HCT116 (cell line): ENCODE measurements around the gene EPHB4. TPM values are rescaled to one million over a fixed set of nuclear protein-coding genes. Genes with fewer than 3 reads are reported as not detected.
A peak's percentile ranks its signal among the peaks of the same experiment; 100 is the strongest.

Experiments used
- ATAC-seq: fragments of 200-7000 bp; cut with Tn5 transposase; 2 replicates; pipeline ENCODE4 v1.9.1; 2020; ENCODE audit warnings: mild to moderate bottlenecking, moderate library complexity
- BruUV-seq: library from RNA; stranded (reverse); fragments of 400-500 nt; replicated peaks from 2 replicates; lab custom pipeline; 2021; lab: Mats Ljungman, UMichigan
- CTCF ChIA-PET: fragments of 300-600 bp; sonication (Branson Sonifier 250); formaldehyde crosslinking; loops from one replicate; lab custom pipeline; 2021; ENCODE audit warnings: antibody characterized with exemption; lab: Charles Lee
- POLR2A ChIA-PET: fragments of 300-600, 350-600 bp; sonication (Branson Sonifier 250); formaldehyde crosslinking; loops from one replicate; lab custom pipeline; 2021; ENCODE audit warnings: antibody characterized with exemption; lab: Charles Lee
- RAD21 ChIA-PET, 2 experiments: fragments of 300-600 bp; sonication (Branson Sonifier 250); formaldehyde crosslinking; loops; one replicate each; lab custom pipeline; 2023; ENCODE audit warnings: low total read pairs in 2 of 2; ENCODE audit not compliant: uncharacterized antibody in 2 of 2, unreplicated experiment in 2 of 2, low non-redundant PET in 1 of 2; lab: Charles Lee
- DNase-seq: peaks from one replicate; pipeline ENCODE4 v3.0.0-alpha.2; 2010; ENCODE audit warnings: low read depth, low spot score
- H2AFZ ChIP-seq: fragments of 200-600 bp; shearing (Covaris generic), sonication (generic); 2 replicates; pipeline ENCODE4 v1.6.1; 2017; ENCODE audit warnings: low read depth, mixed run types, mixed read lengths, antibody characterized with exemption, low read length; ENCODE audit not compliant: poor library complexity, severe bottlenecking
- H3K27ac ChIP-seq: 2 replicates; pipeline ENCODE4 v1.5.1; 2012; ENCODE audit warnings: low read depth, low read length
- H3K27me3 ChIP-seq: fragments of 200-600 bp; sonication (generic); 2 replicates; pipeline ENCODE4 v1.6.1; 2016; ENCODE audit warnings: mixed run types, low read length, mixed read lengths; ENCODE audit not compliant: insufficient read depth
- H3K36me3 ChIP-seq, 2 experiments: fragments of 200-500 bp in 1 of 2; fragments of 200-600 bp in 1 of 2; sonication (Bioruptor generic) in 1 of 2; sonication (generic) in 1 of 2; 2 replicates each; pipeline versions ENCODE4 v1.5.1 to v1.6.1; 2014 to 2016; ENCODE audit warnings: low read length in 2 of 2, inconsistent platforms in 1 of 2, mixed read lengths in 1 of 2, mixed run types in 1 of 2; ENCODE audit not compliant: insufficient read depth in 2 of 2, control insufficient read depth in 1 of 2
- H3K4me1 ChIP-seq, 2 experiments: fragments of 200-600 bp in 1 of 2; sonication (generic) in 1 of 2; 2 replicates each; pipeline versions ENCODE4 v1.5.1 to v1.6.1; 2012 to 2017; ENCODE audit warnings: low read length in 2 of 2, inconsistent platforms in 1 of 2, mild to moderate bottlenecking in 1 of 2, mixed read lengths in 1 of 2, mixed run types in 1 of 2, moderate library complexity in 1 of 2; ENCODE audit not compliant: insufficient read depth in 2 of 2, control insufficient read depth in 1 of 2
- H3K4me2 ChIP-seq: fragments of 200-600 bp; sonication (generic); 2 replicates; pipeline ENCODE4 v1.6.1; 2017; ENCODE audit warnings: mixed run types, low read length, mixed read lengths
- H3K4me3 ChIP-seq, 2 experiments: fragments of 200-600 bp in 1 of 2; sonication (generic) in 1 of 2; replicated peaks in 1 of 2; 2 replicates each; pipeline ENCODE4 v1.5.1; 2011 to 2016; ENCODE audit warnings: low read length in 2 of 2, control low read depth in 1 of 2, low read depth in 1 of 2, mild to moderate bottlenecking in 1 of 2, mixed read lengths in 1 of 2, mixed run types in 1 of 2
- H3K79me2 ChIP-seq: fragments of 200-600 bp; sonication (generic); 2 replicates; pipeline ENCODE4 v1.6.1; 2017; ENCODE audit warnings: mild to moderate bottlenecking, mixed run types, low read length, moderate library complexity, mixed read lengths; ENCODE audit not compliant: insufficient read depth
- H3K9ac ChIP-seq: fragments of 200-600 bp; sonication (generic); 2 replicates; pipeline ENCODE4 v1.6.1; 2016; ENCODE audit warnings: low read length, mixed read lengths
- H3K9me2 ChIP-seq: fragments of 200-600 bp; sonication (generic), shearing (Covaris generic); 2 replicates; pipeline ENCODE4 v1.6.1; 2017; ENCODE audit warnings: mixed run types, mild to moderate bottlenecking, moderate library complexity; ENCODE audit not compliant: insufficient read depth
- H3K9me3 ChIP-seq, 2 experiments: fragments of 200-500 bp in 1 of 2; fragments of 200-600 bp in 1 of 2; sonication (Bioruptor generic) in 1 of 2; sonication (generic) in 1 of 2; 2 replicates each; pipeline ENCODE4 v1.6.1; 2014 to 2017; ENCODE audit warnings: low read length in 2 of 2, mixed read lengths in 2 of 2, inconsistent platforms in 1 of 2, low read depth in 1 of 2, mild to moderate bottlenecking in 1 of 2, mixed run types in 1 of 2, moderate library complexity in 1 of 2; ENCODE audit not compliant: control insufficient read depth in 1 of 2, insufficient read depth in 1 of 2
- H4K20me1 ChIP-seq: fragments of 200-600 bp; sonication (generic), shearing (Covaris generic); 2 replicates; pipeline ENCODE4 v1.6.1; 2017; ENCODE audit warnings: mixed run types, mild to moderate bottlenecking, moderate library complexity; ENCODE audit not compliant: insufficient read depth
- CBX3 ChIP-seq: IDR thresholded peaks from 2 replicates; pipeline ENCODE4 v1.6.1; 2012; ENCODE audit warnings: low read depth
- EGR1 ChIP-seq: IDR thresholded peaks from 2 replicates; pipeline ENCODE4 v1.6.1; 2012; ENCODE audit warnings: low read depth
- ELF1 ChIP-seq: IDR thresholded peaks from 2 replicates; pipeline ENCODE4 v1.6.1; 2012; ENCODE audit warnings: low read depth, borderline replicate concordance
- TCF7L2 ChIP-seq: IDR thresholded peaks from 2 replicates; pipeline ENCODE4 v1.7.0; 2011; ENCODE audit warnings: borderline replicate concordance, inconsistent platforms; ENCODE audit not compliant: insufficient read depth, insufficient read length; ENCODE audit errors: extremely low read depth
- ZNF274 ChIP-seq: fragments of 200-500 bp; sonication (Bioruptor generic); IDR thresholded peaks from 2 replicates; pipeline ENCODE4 v1.6.1; 2014; ENCODE audit warnings: mild to moderate bottlenecking, low read depth, low read length, inconsistent platforms
- intact Hi-C: fragments of 100-400 bp; cut with micrococcal nuclease; formaldehyde crosslinking; loops from 2 replicates; pipeline ENCODE4 v1.10.0; 2022
- total RNA-seq: library from RNA; stranded (reverse); gene quantifications from one replicate; pipeline ENCODE4 v1.2.1, GENCODE V29; 2021; ENCODE audit not compliant: unreplicated experiment
- TF ChIP-seq, protein P1 (sequence below), 3 experiments: fragments of 200-600 bp in 1 of 3; sonication (generic) in 1 of 3; IDR thresholded peaks in 2 of 3; conservative IDR thresholded peaks in 1 of 3; 2 replicates each; pipeline ENCODE4 v1.5.1; 2012 to 2017; ENCODE audit warnings: low read depth in 2 of 3, low read length in 2 of 3, antibody characterized with exemption in 1 of 3, borderline replicate concordance in 1 of 3, control low read depth in 1 of 3, mild to moderate bottlenecking in 1 of 3, mixed read lengths in 1 of 3, mixed run types in 1 of 3, moderate library complexity in 1 of 3; ENCODE audit not compliant: insufficient read depth in 1 of 3
- TF ChIP-seq, protein P2 (sequence below): IDR thresholded peaks from 2 replicates; pipeline ENCODE4 v1.6.1; 2012; ENCODE audit warnings: low read depth

Gene EPHB4
- total RNA-seq, 1 experiment from 2014 or later, result 61.1 TPM

GRCh38 chr7:100835903-100836811 lies 8.8 kb upstream of the EPHB4 start:
- Histone ChIP-seq H4K20me1 (no peaks in the 10 kb centered on the region), H3K4me3 (no peak overlapping the region), H3K27ac (peak overlapping the region; percentile 18; the same call in 1 of the 2 replicates), H3K27me3 (no peaks in the 10 kb centered on the region), H3K9ac (peak overlapping the region; percentile 28; the same call in 1 of the 2 replicates), H3K36me3 (no peaks in the 10 kb centered on the region), H3K4me1 (peaks cover 10 to 19% of the 10 kb centered on the region in 2 experiments), H2AFZ (no peak overlapping the region), H3K4me2 (peak overlapping the region; percentile 74), H3K9me2 (no peaks in the 10 kb centered on the region), H3K9me3 (no peaks in the 10 kb centered on the region), H3K79me2 (no peaks in the 10 kb centered on the region)
- ChIA-PET CTCF (interaction anchor here (0.6 to 0.7 kb wide), 2 partner anchors 35 to 385 kb away, joined by 3 read pairs; no protein-coding TSS in a partner anchor), POLR2A (interaction anchor here (0.7 to 1.0 kb wide), 3 partner anchors 9 to 54 kb away, joined by 3 to 5 read pairs (median 3); partner anchors contain the start of genes EPHB4, SRRT and UFSP1), RAD21 (no interaction called here)
- no peak for DNase-seq
- intact Hi-C loops, result no loop called here
- TF ChIP-seq CBX3 (no peak), ELF1 (no peak), ZNF274 (no peak), EGR1 (no peak), TCF7L2 (no peak)
- TF ChIP-seq, protein P1, sequence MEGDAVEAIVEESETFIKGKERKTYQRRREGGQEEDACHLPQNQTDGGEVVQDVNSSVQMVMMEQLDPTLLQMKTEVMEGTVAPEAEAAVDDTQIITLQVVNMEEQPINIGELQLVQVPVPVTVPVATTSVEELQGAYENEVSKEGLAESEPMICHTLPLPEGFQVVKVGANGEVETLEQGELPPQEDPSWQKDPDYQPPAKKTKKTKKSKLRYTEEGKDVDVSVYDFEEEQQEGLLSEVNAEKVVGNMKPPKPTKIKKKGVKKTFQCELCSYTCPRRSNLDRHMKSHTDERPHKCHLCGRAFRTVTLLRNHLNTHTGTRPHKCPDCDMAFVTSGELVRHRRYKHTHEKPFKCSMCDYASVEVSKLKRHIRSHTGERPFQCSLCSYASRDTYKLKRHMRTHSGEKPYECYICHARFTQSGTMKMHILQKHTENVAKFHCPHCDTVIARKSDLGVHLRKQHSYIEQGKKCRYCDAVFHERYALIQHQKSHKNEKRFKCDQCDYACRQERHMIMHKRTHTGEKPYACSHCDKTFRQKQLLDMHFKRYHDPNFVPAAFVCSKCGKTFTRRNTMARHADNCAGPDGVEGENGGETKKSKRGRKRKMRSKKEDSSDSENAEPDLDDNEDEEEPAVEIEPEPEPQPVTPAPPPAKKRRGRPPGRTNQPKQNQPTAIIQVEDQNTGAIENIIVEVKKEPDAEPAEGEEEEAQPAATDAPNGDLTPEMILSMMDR (IDR thresholded peaks at IDR 0.05 in 2 of 3, conservative IDR thresholded peaks at IDR 0.05 in 1 of 3; ENCODE audit: borderline replicate concordance in 1 of 3, insufficient read depth in 1 of 3, low read depth in 2 of 3, low read length in 2 of 3), result no peak
- TF ChIP-seq, protein P2, sequence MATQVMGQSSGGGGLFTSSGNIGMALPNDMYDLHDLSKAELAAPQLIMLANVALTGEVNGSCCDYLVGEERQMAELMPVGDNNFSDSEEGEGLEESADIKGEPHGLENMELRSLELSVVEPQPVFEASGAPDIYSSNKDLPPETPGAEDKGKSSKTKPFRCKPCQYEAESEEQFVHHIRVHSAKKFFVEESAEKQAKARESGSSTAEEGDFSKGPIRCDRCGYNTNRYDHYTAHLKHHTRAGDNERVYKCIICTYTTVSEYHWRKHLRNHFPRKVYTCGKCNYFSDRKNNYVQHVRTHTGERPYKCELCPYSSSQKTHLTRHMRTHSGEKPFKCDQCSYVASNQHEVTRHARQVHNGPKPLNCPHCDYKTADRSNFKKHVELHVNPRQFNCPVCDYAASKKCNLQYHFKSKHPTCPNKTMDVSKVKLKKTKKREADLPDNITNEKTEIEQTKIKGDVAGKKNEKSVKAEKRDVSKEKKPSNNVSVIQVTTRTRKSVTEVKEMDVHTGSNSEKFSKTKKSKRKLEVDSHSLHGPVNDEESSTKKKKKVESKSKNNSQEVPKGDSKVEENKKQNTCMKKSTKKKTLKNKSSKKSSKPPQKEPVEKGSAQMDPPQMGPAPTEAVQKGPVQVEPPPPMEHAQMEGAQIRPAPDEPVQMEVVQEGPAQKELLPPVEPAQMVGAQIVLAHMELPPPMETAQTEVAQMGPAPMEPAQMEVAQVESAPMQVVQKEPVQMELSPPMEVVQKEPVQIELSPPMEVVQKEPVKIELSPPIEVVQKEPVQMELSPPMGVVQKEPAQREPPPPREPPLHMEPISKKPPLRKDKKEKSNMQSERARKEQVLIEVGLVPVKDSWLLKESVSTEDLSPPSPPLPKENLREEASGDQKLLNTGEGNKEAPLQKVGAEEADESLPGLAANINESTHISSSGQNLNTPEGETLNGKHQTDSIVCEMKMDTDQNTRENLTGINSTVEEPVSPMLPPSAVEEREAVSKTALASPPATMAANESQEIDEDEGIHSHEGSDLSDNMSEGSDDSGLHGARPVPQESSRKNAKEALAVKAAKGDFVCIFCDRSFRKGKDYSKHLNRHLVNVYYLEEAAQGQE, result no peak
- BruUV-seq, result no TSS peak
- ATAC-seq, result no peak
